Keratinocyte (primary cell): ENCODE results near the gene MYPN. TPM values are rescaled to one million over a fixed set of nuclear protein-coding genes. Genes with fewer than 3 reads are reported as not detected.

Source experiments
- DNase-seq: peaks from one replicate; pipeline ENCODE4 v3.0.0-alpha.2; 2011; ENCODE audit warnings: low read depth, missing footprints, low spot score
- FAIRE-seq: peaks from 2 replicates; lab custom pipeline; 2011; peaks lifted over from hg19 to GRCh38; lab: Jason Lieb, UNC
- H2AFZ ChIP-seq: 2 replicates; pipeline ENCODE4 v1.6.0; 2012; ENCODE audit warnings: low read length, control low read depth, inconsistent platforms; ENCODE audit not compliant: control insufficient read depth
- H3K27ac ChIP-seq: 2 replicates; pipeline ENCODE4 v1.5.1; 2011; ENCODE audit warnings: low read length; ENCODE audit not compliant: control insufficient read depth, insufficient read depth
- H3K27me3 ChIP-seq: 3 replicates; pipeline ENCODE4 v1.6.0; 2011; ENCODE audit warnings: low read length; ENCODE audit not compliant: control insufficient read depth, insufficient read depth; ENCODE audit errors: extremely low read depth
- H3K36me3 ChIP-seq, 2 experiments: 2 replicates in 1 of 2; 3 replicates in 1 of 2; pipeline ENCODE4 v1.5.1; 2011; ENCODE audit warnings: low read length in 2 of 2, mild to moderate bottlenecking in 1 of 2; ENCODE audit not compliant: control insufficient read depth in 2 of 2, insufficient read depth in 2 of 2; ENCODE audit errors: extremely low read depth in 1 of 2
- H3K4me1 ChIP-seq: 3 replicates; pipeline ENCODE4 v1.5.1; 2011; ENCODE audit warnings: low read length; ENCODE audit not compliant: control insufficient read depth, insufficient read depth; ENCODE audit errors: extremely low read depth
- H3K4me2 ChIP-seq: 3 replicates; pipeline ENCODE4 v1.6.0; 2011; ENCODE audit warnings: low read depth, low read length; ENCODE audit not compliant: control insufficient read depth, insufficient read depth; ENCODE audit errors: extremely low read depth
- H3K4me3 ChIP-seq, 3 experiments: fragments of 200-600 bp in 1 of 3; sonication (generic) in 1 of 3; 2 replicates in 2 of 3; 3 replicates in 1 of 3; pipeline ENCODE4 v1.5.1; 2011 to 2016; ENCODE audit warnings: low read length in 3 of 3, mild to moderate bottlenecking in 3 of 3, control low read depth in 2 of 3, inconsistent platforms in 1 of 3, low read depth in 1 of 3, mixed read lengths in 1 of 3, mixed run types in 1 of 3, moderate library complexity in 1 of 3; ENCODE audit not compliant: control insufficient read depth in 2 of 3, insufficient read depth in 2 of 3; ENCODE audit errors: extremely low read depth in 1 of 3
- H3K79me2 ChIP-seq: 2 replicates; pipeline ENCODE4 v1.6.0; 2012; ENCODE audit warnings: low read length; ENCODE audit not compliant: control insufficient read depth, insufficient read depth
- H3K9ac ChIP-seq: 3 replicates; pipeline ENCODE4 v1.6.0; 2011; ENCODE audit warnings: low read length; ENCODE audit not compliant: control insufficient read depth, insufficient read depth; ENCODE audit errors: extremely low read depth
- H3K9me1 ChIP-seq: 3 replicates; pipeline ENCODE4 v1.6.0; 2011; ENCODE audit warnings: low read length; ENCODE audit not compliant: control insufficient read depth, insufficient read depth; ENCODE audit errors: extremely low read depth
- H3K9me3 ChIP-seq: 2 replicates; pipeline ENCODE4 v1.5.1; 2012; ENCODE audit warnings: low read depth, low read length; ENCODE audit not compliant: control insufficient read depth
- H4K20me1 ChIP-seq: 3 replicates; pipeline ENCODE4 v1.6.0; 2011; ENCODE audit warnings: low read length; ENCODE audit not compliant: control insufficient read depth, insufficient read depth; ENCODE audit errors: extremely low read depth
- EZH2 ChIP-seq: IDR thresholded peaks from one replicate; pipeline ENCODE4 v1.6.1; 2012; ENCODE audit warnings: inconsistent platforms, mild to moderate bottlenecking, low read length, moderate library complexity
- dilution Hi-C: fragments of 300-500 bp; cut with MboI; formaldehyde crosslinking; loops from one replicate; pipeline ENCODE4 v1.7.0; 2020; ENCODE audit warnings: low sequenced_read_pairs; ENCODE audit not compliant: extremely low pct_ligation_motif_present
- polyA plus RNA-seq, 5 experiments: library from polyadenylated mRNA; depleted of rRNA in 3 of 5; stranded (reverse) in 3 of 5; stranded (forward) in 1 of 5; unstranded in 1 of 5; fragments of >200 nt; gene quantifications; 1 replicate in 1 of 5; 2 replicates in 3 of 5; 3 replicates in 1 of 5; pipeline versions ENCODE4 v1.2.1 to v1.2.3, GENCODE V29; 2011 to 2012; ENCODE audit warnings: missing spikeins in 2 of 5, low read depth in 1 of 5, low replicate concordance in 1 of 5
- TF ChIP-seq, protein P1 (sequence below), 3 experiments: IDR thresholded peaks in 1 of 3; conservative IDR thresholded peaks in 1 of 3; optimal IDR thresholded peaks in 1 of 3; 2 replicates in 2 of 3; 3 replicates in 1 of 3; pipeline versions ENCODE3 to v1.5.1; 2011; ENCODE audit warnings: low read length in 3 of 3, mild to moderate bottlenecking in 3 of 3, moderate library complexity in 2 of 3, control low read depth in 1 of 3, inconsistent platforms in 1 of 3; ENCODE audit not compliant: insufficient read depth in 2 of 3; ENCODE audit errors: extremely low read depth in 1 of 3

Gene MYPN
- polyA plus RNA-seq, 1 donor (not counting 4 experiments of a cell fraction or from before 2014, with no cell fraction given): 0.42 TPM

DNA sequence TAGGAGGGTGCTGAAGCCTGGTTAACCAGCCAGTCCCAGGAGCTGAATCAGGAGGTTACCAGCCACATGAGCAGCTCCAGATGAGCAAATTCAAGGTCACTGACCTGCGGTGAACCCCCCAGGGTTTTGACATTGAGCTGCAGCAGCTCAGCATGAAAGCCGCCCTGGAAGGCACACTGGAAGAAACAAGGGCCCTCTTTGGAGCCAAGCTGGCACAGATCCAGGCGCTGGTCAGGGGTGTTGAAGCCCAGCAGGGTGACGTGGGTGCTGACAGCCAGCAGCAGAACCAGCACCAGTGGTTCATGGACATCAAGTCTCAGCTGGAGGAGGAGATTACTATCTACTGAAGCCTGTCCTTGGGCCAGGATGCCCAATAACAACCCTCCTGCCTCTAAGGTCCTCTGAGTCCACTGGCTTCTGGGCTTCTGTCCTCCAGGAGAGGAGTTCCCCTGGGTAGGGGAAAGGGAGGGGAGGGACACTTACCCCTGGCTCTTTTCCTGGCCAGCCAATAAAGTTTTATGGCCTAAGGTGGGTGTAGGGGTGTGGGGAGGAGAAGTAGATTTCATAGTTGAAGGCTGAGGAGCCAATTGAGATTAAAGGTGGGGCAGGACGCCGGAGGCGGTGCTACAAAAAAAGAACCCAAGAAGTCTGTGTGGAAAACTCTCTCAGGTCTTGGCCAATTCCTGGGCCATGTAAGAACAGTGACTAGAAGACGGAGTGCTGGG lies 152.0 kb downstream of the MYPN start:
- no peak overlapping the region for H3K4me2 ChIP-seq
- H4K20me1 ChIP-seq: no peaks in the 10 kb centered on the region
- dilution Hi-C loops: no loop called here
- TF ChIP-seq, protein P1, sequence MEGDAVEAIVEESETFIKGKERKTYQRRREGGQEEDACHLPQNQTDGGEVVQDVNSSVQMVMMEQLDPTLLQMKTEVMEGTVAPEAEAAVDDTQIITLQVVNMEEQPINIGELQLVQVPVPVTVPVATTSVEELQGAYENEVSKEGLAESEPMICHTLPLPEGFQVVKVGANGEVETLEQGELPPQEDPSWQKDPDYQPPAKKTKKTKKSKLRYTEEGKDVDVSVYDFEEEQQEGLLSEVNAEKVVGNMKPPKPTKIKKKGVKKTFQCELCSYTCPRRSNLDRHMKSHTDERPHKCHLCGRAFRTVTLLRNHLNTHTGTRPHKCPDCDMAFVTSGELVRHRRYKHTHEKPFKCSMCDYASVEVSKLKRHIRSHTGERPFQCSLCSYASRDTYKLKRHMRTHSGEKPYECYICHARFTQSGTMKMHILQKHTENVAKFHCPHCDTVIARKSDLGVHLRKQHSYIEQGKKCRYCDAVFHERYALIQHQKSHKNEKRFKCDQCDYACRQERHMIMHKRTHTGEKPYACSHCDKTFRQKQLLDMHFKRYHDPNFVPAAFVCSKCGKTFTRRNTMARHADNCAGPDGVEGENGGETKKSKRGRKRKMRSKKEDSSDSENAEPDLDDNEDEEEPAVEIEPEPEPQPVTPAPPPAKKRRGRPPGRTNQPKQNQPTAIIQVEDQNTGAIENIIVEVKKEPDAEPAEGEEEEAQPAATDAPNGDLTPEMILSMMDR (optimal IDR thresholded peaks at IDR 0.05 in 1 of 3, IDR thresholded peaks at IDR 0.05 in 1 of 3, conservative IDR thresholded peaks at IDR 0.05 in 1 of 3; ENCODE audit: extremely low read depth in 1 of 3, insufficient read depth in 2 of 3, low read length in 3 of 3): no peak
- TF ChIP-seq EZH2: no peak
- no peaks in the 10 kb centered on the region for H3K9me3 ChIP-seq
- FAIRE-seq (no peak), DNase-seq (no peak)
- no peaks in the 10 kb centered on the region for H3K36me3 ChIP-seq
- no peaks in the 10 kb centered on the region for H3K4me1 ChIP-seq
- no peak overlapping the region for H2AFZ ChIP-seq
- H3K79me2 ChIP-seq: no peaks in the 10 kb centered on the region
- H3K27me3 ChIP-seq: no peaks in the 10 kb centered on the region
- no peaks in the 10 kb centered on the region for H3K9me1 ChIP-seq
- H3K27ac ChIP-seq: no peak overlapping the region
- no peak overlapping the region for H3K9ac ChIP-seq
- H3K4me3 ChIP-seq: no peak overlapping the region

Other genes with a start within 250 kb of the MYPN start
- gene SIRT1, start 224.8 kb upstream of the MYPN start, polyA plus RNA-seq: 4.6 to 9.8 TPM (median 6.1 TPM) in 3 replicates
- gene HERC4, start 34.2 kb upstream of the MYPN start, polyA plus RNA-seq: 28.0 to 42.9 TPM (median 29.6 TPM) in 3 replicates
- 0.04 to 0.07 TPM in 2 of 3 replicates, not detected in the other for gene ATOH7, start 122.6 kb downstream of the MYPN start, polyA plus RNA-seq
- 35.8 to 108 TPM (median 45.7 TPM) in 3 replicates for gene HNRNPH3, start 222.6 kb downstream of the MYPN start, polyA plus RNA-seq
- 0.66 to 1.00 TPM (median 0.91 TPM) in 3 replicates for gene PBLD, start 223.4 kb downstream of the MYPN start, polyA plus RNA-seq